Left ventricle myocardium superior (tissue), 1 donor: Measurements from ENCODE around the gene CFAP65. TPM values are rescaled to one million over a fixed set of nuclear protein-coding genes. Genes with fewer than 3 reads are reported as not detected.

ENCODE experiments used
- ATAC-seq: fragments of 200-7000 bp; cut with Tn5 transposase; one replicate; pipeline ENCODE4 v1.9.1; 2020; ENCODE audit warnings: mild to moderate bottlenecking, moderate library complexity
- DNase-seq: peaks from one replicate; pipeline ENCODE4 v3.0.0-alpha.2; 2020
- intact Hi-C: fragments of 100-400 bp; cut with micrococcal nuclease; formaldehyde crosslinking; loops from one replicate; pipeline ENCODE4 v1.11.0; 2022
- microRNA-seq: library from miRNA; unstranded; fragments of <30 nt; microRNA quantifications from one replicate; pipeline ENCODE4 v1.2.0, GENCODE V29; 2020; ENCODE audit warnings: borderline number of aligned reads
- total RNA-seq: library from RNA; stranded (reverse); fragmentation: NEBNext Ultra II Directional; extraction: Animal tissue kit (Norgen Biotek cat#: 25700); gene quantifications from one replicate; pipeline ENCODE4 v1.2.1, GENCODE V29; 2021
- donor health status: DM: no; HTN: yes; CAD: no; lungs with severe emphysema.

The CFAP65 gene
- total RNA-seq, 1 donor from 2014 or later, result not detected

DNA sequence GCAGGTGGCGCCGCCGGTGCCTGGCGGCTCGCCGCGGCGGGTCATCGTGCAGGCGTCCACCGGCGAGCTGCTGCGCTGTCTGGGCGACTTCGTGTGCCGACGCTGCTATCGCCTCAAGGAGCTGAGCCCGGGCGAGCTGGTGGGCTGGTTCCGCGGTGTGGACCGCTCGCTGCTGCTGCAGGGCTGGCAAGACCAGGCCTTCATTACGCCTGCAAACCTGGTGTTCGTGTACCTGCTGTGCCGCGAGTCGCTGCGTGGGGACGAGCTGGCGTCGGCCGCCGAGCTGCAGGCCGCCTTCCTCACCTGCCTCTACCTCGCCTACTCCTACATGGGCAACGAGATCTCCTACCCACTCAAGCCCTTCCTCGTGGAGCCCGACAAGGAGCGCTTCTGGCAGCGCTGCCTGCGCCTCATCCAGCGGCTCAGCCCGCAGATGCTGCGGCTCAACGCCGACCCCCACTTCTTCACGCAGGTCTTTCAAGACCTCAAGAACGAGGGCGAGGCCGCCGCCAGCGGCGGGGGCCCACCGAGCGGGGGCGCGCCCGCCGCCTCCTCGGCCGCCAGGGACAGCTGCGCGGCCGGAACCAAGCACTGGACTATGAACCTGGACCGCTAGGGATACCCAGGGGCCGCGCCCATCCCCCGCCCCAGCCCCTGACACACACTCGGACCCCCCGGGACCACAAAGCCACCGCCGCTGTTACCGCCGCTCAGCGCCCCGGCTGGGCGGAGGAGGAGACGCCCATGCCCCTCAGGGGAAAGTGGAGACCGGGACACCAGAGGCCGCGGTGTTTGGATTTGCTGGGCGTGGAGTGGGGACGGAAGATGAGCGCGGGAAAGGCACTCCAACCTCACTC lies 80.8 kb downstream of the CFAP65 start:
- no peak for ATAC-seq
- no peak for DNase-seq
- intact Hi-C loops, result no loop called here

- intact Hi-C loops, result no loop called here
- no peak for DNase-seq
- ATAC-seq, result no peak
These were observed 81.5 kb downstream of the CFAP65 start for GRCh38 chr2:218959761-218960308.

DNA sequence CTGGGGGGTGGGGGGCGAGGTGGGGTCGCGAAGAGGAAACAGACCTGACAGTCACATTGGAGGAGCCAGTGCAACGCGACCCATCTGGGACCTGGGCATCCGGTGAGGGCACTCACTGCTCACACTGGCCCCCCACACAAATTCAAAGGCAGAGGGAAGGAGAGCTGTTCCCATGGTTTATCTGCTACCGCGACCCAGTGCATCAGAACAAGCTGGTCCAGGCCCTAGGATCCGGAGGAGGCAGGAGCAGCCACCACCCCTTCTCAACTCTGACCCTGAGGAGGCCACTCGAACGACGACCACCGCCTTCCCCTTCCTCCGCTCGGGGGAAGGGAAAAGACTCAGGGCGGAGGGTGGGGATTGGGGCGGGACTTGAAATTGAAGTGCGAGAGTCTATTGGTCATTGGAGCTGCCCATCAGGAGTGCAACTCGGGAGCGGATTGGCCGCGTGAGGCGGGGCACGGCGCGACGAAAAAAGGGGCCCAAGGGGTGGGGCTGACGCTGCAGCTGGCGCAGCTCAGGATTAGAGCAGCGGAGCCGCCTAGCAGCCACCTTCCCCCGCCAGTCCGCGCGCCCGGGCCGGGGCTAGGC lies 82.1 kb downstream of the CFAP65 start, which contains the start of gene CDK5R2:
CDK5R2 (plus strand) TSS at position 526 of the 591 bp plus-strand sequence. CDS start 155 bp downstream, outside the sequence.
- DNase-seq (peak; percentile 70), ATAC-seq (peak; percentile 86)
- intact Hi-C loops, result no loop called here

DNA sequence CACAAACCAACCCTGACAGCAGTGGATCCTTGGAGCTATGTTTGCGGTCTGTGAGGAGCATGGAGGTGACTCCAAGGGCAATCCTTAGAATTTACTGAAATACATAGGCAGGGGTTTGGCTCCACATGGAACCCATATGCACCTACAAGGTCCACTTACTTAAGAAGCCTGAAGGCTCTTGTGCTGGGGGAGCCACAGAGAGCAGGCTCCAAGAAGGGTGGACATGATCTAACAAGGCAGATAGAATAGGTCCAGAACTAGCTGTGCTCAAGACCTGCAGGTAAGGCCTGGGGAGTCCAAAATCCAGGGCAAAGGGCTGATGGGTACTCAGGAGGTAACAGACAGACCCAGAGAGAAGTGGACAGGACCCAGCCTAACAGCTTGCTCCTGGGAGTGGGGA lies 83.0 kb downstream of the CFAP65 start:
- intact Hi-C loops, result no loop called here
- DNase-seq (no peak), ATAC-seq (no peak)

DNA sequence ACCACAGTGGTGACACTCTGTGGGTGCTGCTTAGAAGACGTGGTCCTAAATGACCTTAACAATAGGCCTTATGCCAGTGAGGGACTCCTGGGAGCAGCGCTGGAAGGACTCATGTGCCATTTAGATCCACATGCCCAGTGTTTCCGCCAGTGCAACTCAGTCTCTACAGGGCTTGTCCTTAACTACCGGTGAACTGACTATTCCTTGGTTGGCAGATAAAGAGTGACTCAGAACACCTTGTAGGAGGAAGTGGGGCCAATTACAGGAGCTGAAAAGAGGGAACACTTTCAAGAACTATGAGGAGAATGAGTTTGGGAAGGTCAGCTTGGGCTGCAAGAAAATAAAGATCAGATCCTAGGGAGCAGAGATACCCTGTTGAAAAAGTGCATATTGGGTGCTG lies 83.6 kb downstream of the CFAP65 start:
- DNase-seq (no peak), ATAC-seq (no peak)
- intact Hi-C loops, result no loop called here

DNA sequence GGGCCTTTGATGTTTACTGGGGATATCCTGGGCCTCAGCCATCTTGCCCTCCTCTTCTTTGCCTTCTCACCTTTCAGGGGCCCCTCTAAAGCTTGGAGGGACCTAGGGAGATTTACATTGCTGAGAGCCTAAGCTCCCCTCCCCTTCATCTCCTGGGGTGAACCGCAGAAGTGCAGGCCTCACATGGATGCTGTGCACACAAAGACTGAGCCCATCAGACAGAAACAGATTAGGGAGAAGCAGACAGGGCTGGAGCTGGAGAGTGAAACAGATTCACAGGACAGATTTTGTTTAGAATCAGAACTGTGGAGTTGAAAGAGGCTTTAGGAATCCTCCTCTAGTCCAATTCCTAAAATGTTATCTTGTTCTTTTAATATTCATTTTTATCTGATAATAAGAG lies 85.3 kb downstream of the CFAP65 start:
- ATAC-seq (no peak), DNase-seq (no peak)
- intact Hi-C loops, result no loop called here

- ATAC-seq, result no peak
- intact Hi-C loops, result no loop called here
- no peak for DNase-seq
These were observed 86.6 kb downstream of the CFAP65 start for GRCh38 chr2:218954541-218955300.

- no peak for ATAC-seq
- no peak for DNase-seq
- intact Hi-C loops, result no loop called here
These were observed 87.9 kb downstream of the CFAP65 start for GRCh38 chr2:218953366-218953954.

Small RNA genes lying within 50 kb of the gene (microRNA-seq; reads per million reads assigned to microRNA genes)
- not detected for gene MIR3131
- not detected for gene MIR375

Other genes with a start within 250 kb of the CFAP65 start
- 0.12 TPM for gene PRKAG3, start 209.7 kb downstream of the CFAP65 start, total RNA-seq
- 2.4 TPM for gene WNT6, start 181.7 kb downstream of the CFAP65 start, total RNA-seq
- gene WNT10A, start 160.7 kb downstream of the CFAP65 start, total RNA-seq, result not detected
- gene CDK5R2, start 81.8 kb downstream of the CFAP65 start, total RNA-seq, result not detected
- not detected for gene FEV, start 56.3 kb downstream of the CFAP65 start, total RNA-seq
- gene CRYBA2, start 48.1 kb downstream of the CFAP65 start, total RNA-seq, result not detected
- gene IHH, start 19.4 kb upstream of the CFAP65 start, total RNA-seq, result not detected
- 7.0 TPM for gene NHEJ1, start 119.3 kb upstream of the CFAP65 start, total RNA-seq
- 0.37 TPM for gene SLC23A3, start 128.5 kb upstream of the CFAP65 start, total RNA-seq
- gene CNPPD1, start 135.4 kb upstream of the CFAP65 start, total RNA-seq, result 65.0 TPM
- gene RETREG2, start 136.8 kb upstream of the CFAP65 start, total RNA-seq, result 41.1 TPM
- 20.3 TPM for gene ZFAND2B, start 165.3 kb upstream of the CFAP65 start, total RNA-seq
- gene ABCB6, start 177.4 kb upstream of the CFAP65 start, total RNA-seq, result 28.2 TPM
- gene ATG9A, start 188.1 kb upstream of the CFAP65 start, total RNA-seq, result 81.8 TPM
- gene ANKZF1, start 188.3 kb upstream of the CFAP65 start, total RNA-seq, result 30.4 TPM
- gene GLB1L, start 203.9 kb upstream of the CFAP65 start, total RNA-seq, result 2.5 TPM
- gene STK16, start 204.0 kb upstream of the CFAP65 start, total RNA-seq, result 16.4 TPM
- gene TUBA4B, start 211.7 kb upstream of the CFAP65 start, total RNA-seq, result not detected
- 116 TPM for gene TUBA4A, start 212.4 kb upstream of the CFAP65 start, total RNA-seq
- gene DNAJB2, start 237.8 kb upstream of the CFAP65 start, total RNA-seq, result 74.9 TPM